GM10266 (cell line): Measurements from ENCODE around the gene KAT6B.

Source experiments
- DNase-seq: peaks from one replicate; pipeline ENCODE4 v3.0.0; 2012; ENCODE audit errors: extremely low spot score
- CTCF ChIP-seq: IDR thresholded peaks from 2 replicates; pipeline ENCODE4 v1.5.1; 2012; ENCODE audit warnings: mild to moderate bottlenecking, low read depth; ENCODE audit not compliant: control insufficient read depth, insufficient read depth; ENCODE audit errors: missing control alignments

Gene KAT6B

GRCh38 chr10:75068523-75068922 lies 242.1 kb downstream of the KAT6B start:
- no peak for DNase-seq
- TF ChIP-seq CTCF: no peak

GRCh38 chr10:75070476-75070875 lies 244.1 kb downstream of the KAT6B start:
- no peak for DNase-seq
- TF ChIP-seq CTCF: no peak

GRCh38 chr10:75070961-75071428 lies 244.6 kb downstream of the KAT6B start:
- no peak for DNase-seq
- no peak for TF ChIP-seq CTCF

GRCh38 chr10:75071756-75072155 lies 245.4 kb downstream of the KAT6B start:
- no peak for DNase-seq

GRCh38 chr10:75072727-75073126 lies 246.3 kb downstream of the KAT6B start:
- DNase-seq: no peak
- TF ChIP-seq CTCF: no peak

More at GRCh38 chr10:75071756-75072155, 245.4 kb downstream of the KAT6B start:
- no peak for TF ChIP-seq CTCF

GRCh38 chr10:75073442-75073841 lies 247.0 kb downstream of the KAT6B start:
- TF ChIP-seq CTCF: no peak
- DNase-seq: no peak

GRCh38 chr10:75074711-75075445 lies 248.5 kb downstream of the KAT6B start:
- no peak for TF ChIP-seq CTCF
- DNase-seq: no peak
